ENCODE measurements around the gene MPI.
A peak's percentile ranks its signal among the peaks of the same experiment; 100 is the strongest.
"Not testable (repeated sequence)": the region's sequence is repeated elsewhere in the genome, so short reads cannot be mapped to it uniquely, and the experiment has no call there.

Gene MPI

DNA sequence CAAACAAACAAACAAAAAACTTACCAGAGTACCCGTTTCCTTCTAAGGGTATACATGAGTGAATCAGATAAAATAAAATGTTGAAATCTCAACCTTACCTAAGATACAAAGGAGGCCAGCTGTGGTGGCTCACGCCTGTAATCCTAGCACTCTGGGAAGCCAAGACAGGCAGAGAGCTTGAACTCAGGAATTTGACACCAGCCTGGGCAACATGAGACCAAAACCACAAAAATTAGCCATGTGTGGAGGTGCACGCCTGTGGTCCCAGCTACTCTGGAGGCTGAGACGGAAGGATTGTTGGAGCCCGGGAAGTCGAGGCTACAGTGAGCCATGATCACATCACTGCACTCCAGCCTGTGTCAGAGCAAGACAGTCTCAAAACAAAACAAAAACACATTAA is 27.8 kb downstream of the MPI start:
- TF ChIP-seq, protein P1, sequence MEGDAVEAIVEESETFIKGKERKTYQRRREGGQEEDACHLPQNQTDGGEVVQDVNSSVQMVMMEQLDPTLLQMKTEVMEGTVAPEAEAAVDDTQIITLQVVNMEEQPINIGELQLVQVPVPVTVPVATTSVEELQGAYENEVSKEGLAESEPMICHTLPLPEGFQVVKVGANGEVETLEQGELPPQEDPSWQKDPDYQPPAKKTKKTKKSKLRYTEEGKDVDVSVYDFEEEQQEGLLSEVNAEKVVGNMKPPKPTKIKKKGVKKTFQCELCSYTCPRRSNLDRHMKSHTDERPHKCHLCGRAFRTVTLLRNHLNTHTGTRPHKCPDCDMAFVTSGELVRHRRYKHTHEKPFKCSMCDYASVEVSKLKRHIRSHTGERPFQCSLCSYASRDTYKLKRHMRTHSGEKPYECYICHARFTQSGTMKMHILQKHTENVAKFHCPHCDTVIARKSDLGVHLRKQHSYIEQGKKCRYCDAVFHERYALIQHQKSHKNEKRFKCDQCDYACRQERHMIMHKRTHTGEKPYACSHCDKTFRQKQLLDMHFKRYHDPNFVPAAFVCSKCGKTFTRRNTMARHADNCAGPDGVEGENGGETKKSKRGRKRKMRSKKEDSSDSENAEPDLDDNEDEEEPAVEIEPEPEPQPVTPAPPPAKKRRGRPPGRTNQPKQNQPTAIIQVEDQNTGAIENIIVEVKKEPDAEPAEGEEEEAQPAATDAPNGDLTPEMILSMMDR (IDR thresholded peaks at IDR 0.05; ENCODE audit: control insufficient read depth, insufficient read depth, low read depth, low read length, missing control alignments) = no peak
- no peak for DNase-seq (ENCODE audit: low read depth)
- H3K4me3 ChIP-seq (ENCODE audit: control insufficient read depth, low read depth, low read length) = no peak overlapping the region

DNA sequence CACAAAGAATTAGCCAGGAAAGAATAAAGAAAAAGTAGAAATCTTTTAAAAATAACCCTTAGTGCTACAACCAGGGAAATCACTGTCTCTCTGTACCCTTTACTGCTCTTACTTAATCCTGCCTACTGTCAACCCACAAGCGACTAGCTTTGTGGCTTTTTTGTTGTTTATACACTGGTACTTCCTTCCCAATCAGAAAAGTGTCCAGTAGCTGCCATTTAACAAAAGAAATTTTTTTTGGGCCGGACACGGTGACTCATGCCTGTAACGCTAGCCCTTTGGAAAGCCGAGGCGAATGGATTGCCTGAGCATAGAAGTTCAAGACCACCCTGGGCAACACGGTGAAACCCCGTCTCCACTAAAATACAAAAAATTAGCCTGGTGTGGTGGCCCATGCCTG is 30.6 kb downstream of the MPI start:
- TF ChIP-seq, protein P1 (IDR thresholded peaks at IDR 0.05; ENCODE audit: control insufficient read depth, insufficient read depth, low read depth, low read length, missing control alignments) = no peak
- DNase-seq (ENCODE audit: low read depth) = no peak
- H3K4me3 ChIP-seq (ENCODE audit: control insufficient read depth, low read depth, low read length) = no peak overlapping the region

DNA sequence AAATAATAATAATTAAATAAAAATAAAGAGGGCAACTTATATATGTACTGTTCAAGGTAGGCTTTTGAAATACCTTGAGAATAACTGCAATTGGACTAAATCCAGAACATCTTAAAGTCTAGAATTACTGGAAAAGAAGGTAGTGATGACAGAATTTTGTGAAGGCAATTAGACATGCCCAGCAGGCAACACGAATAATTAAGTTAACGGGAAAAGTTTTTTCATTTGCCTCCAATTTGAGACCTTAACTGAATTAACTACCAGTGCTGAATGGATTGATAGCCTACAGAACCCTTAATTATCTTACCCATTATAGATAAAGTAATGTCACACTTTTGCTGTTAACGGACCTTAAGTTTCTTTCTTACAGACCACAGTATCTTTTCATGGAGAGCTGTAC is 34.7 kb downstream of the MPI start:
- DNase-seq (ENCODE audit: low read depth) = no peak
- no peak overlapping the region for H3K4me3 ChIP-seq (ENCODE audit: control insufficient read depth, low read depth, low read length)
- TF ChIP-seq, protein P1 (IDR thresholded peaks at IDR 0.05; ENCODE audit: control insufficient read depth, insufficient read depth, low read depth, low read length, missing control alignments) = no peak

DNA sequence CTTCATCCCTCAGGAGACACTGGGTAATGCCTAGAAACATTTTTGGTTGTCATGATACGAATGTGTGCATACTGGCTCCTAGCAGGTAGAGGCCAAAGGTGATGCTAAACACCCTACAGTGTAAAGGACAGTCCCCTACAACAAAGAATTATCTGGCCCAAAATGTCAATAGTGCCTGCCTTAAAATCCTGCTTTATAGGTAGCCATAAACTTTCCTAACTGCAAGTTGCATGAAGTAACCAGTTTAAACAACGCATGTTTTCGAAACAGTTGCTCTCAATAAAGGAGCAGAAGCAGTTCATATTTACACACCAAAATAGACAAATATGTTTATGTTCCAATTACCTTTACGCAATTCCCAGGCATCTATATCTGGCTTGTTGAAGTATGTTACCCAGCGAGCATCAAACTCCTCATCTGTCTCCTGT is 38.9 kb downstream of the MPI start:
- H3K4me3 ChIP-seq (ENCODE audit: control insufficient read depth, low read depth, low read length) = no peak overlapping the region
- TF ChIP-seq, protein P1 (IDR thresholded peaks at IDR 0.05; ENCODE audit: control insufficient read depth, insufficient read depth, low read depth, low read length, missing control alignments) = no peak
- no peak for DNase-seq (ENCODE audit: low read depth)

DNA sequence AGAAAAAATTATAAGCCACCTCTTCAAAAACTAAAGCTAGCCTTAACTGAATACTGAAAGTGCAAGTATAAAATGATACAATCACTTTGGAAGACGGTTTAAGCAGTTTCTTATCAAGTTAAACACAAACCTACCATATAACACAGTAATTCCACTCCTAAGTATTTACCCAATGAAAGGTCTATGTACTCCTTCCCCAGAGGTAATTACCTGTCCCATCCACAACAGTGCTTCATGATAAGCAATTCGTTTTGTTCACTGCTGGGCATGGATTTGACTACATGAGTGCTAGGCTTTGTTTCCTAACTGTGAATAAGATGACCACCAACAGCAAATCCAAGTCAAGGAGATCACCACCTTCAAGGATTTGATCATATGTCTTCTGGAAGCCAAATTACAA is 43.7 kb downstream of the MPI start:
- H3K4me3 ChIP-seq (ENCODE audit: control insufficient read depth, low read depth, low read length) = no peak overlapping the region
- TF ChIP-seq, protein P1 (IDR thresholded peaks at IDR 0.05; ENCODE audit: control insufficient read depth, insufficient read depth, low read depth, low read length, missing control alignments) = no peak
- no peak for DNase-seq (ENCODE audit: low read depth)

DNA sequence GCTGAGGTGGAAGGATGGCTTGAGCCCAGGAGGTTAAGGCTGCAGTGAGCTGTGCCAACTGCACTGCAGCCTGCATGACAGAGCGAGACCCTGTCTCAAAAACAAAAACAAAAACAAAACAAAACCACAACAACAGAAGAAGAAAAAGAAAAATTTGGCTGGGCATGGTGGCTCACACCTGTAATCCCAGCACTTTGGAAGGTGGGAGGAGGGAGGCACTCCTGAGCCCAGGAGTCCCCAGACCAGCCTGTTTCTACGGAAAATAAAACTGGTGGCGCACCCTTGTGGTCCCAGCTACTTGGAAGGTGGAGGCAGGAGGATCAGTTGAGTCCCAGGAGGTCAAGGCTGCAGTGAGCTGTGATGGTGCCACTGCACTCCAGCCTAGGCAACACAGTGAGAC is 45.4 kb downstream of the MPI start:
- H3K4me3 ChIP-seq (ENCODE audit: control insufficient read depth, low read depth, low read length); DNase-seq (ENCODE audit: low read depth): not testable (repeated sequence)

DNA sequence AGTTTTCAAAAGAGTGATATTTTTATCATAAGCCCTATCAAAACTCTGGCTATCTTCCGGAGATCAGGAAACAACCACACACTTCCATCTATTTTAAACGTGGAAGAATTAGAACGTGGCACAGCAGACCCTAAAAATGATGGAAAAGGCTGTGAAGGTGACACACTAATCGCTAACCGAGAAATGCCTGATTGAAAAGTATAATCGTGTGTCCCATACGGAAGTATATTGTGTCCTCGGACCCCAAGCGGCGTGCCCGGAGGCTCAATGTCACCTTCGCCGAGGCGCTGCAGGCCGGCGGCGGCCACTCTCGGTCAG is 47.4 kb downstream of the MPI start:
- no peak for DNase-seq (ENCODE audit: low read depth)
- TF ChIP-seq, protein P1 (IDR thresholded peaks at IDR 0.05; ENCODE audit: control insufficient read depth, insufficient read depth, low read depth, low read length, missing control alignments) = no peak
- H3K4me3 ChIP-seq (ENCODE audit: control insufficient read depth, low read depth, low read length) = peak overlapping the region; percentile 76
